ENCODE data around the gene UNC13D.
"Not testable (repeated sequence)": the region's sequence is repeated elsewhere in the genome, so short reads cannot be mapped to it uniquely, and the experiment has no call there.

UNC13D gene

GRCh38 chr17:75843577-75844529, at the start of gene UNC13D:
UNC13D (minus strand) TSS chr17:75844404; CDS start chr17:75844337, 67 bp downstream.
- DNase-seq: peak; percentile 45 to 46

GRCh38 chr17:75893305-75894048, 49.3 kb upstream of the UNC13D start:
- no peak for DNase-seq

GRCh38 chr17:75892556-75893224, 48.5 kb upstream of the UNC13D start:
- DNase-seq: no peak

GRCh38 chr17:75891605-75892555, 47.7 kb upstream of the UNC13D start:
- DNase-seq: no peak

- DNase-seq: no peak
Observed at GRCh38 chr17:75891022-75891604, 46.9 kb upstream of the UNC13D start.

GRCh38 chr17:75889454-75889853, 45.2 kb upstream of the UNC13D start:
- no peak for DNase-seq

- DNase-seq: no peak
Observed at GRCh38 chr17:75888484-75888883, 44.3 kb upstream of the UNC13D start.

- DNase-seq: not testable (repeated sequence)
Observed at GRCh38 chr17:75885860-75886259, 41.7 kb upstream of the UNC13D start.

- no peak for DNase-seq
Observed at GRCh38 chr17:75885431-75885830, 41.2 kb upstream of the UNC13D start.

GRCh38 chr17:75881678-75882454, 37.7 kb upstream of the UNC13D start:
- no peak for DNase-seq

- DNase-seq: no peak
Observed at GRCh38 chr17:75880266-75880665, 36.1 kb upstream of the UNC13D start.

GRCh38 chr17:75878174-75878998, 34.2 kb upstream of the UNC13D start, which contains the start of gene TRIM47:
TRIM47 (minus strand) TSS chr17:75878581; CDS start chr17:75878548, 33 bp downstream.
- DNase-seq: no peak

GRCh38 chr17:75877752-75878173, 33.6 kb upstream of the UNC13D start:
- peak; percentile 60 to 62 for DNase-seq

GRCh38 chr17:75876938-75877751, 32.9 kb upstream of the UNC13D start:
- no peak for DNase-seq

GRCh38 chr17:75876190-75876937, 32.2 kb upstream of the UNC13D start:
- peak; percentile 64 to 67 for DNase-seq

GRCh38 chr17:75875940-75876189, 31.7 kb upstream of the UNC13D start:
- no peak for DNase-seq

- no peak for DNase-seq
Observed at GRCh38 chr17:75875182-75875939, 31.2 kb upstream of the UNC13D start.
